Gastroesophageal sphincter (tissue), 3 donors: Measurements from ENCODE around the gene DCLK1.
A peak's percentile ranks its signal among the peaks of the same experiment; 100 is the strongest.

Experiments
- CTCF ChIP-seq, 4 experiments: fragments of 200-600 bp in 2 of 4; fragments of 450-650 bp in 2 of 4; sonication (generic) in 1 of 4; IDR thresholded peaks; one replicate each; pipeline ENCODE4 v1.5.1; 2017 to 2019; ENCODE audit warnings: antibody characterized with exemption in 4 of 4, mild to moderate bottlenecking in 2 of 4, moderate library complexity in 2 of 4
- EP300 ChIP-seq: sonication (generic); formaldehyde crosslinking; IDR thresholded peaks from one replicate; pipeline ENCODE4 v1.6.1; 2017; ENCODE audit warnings: antibody characterized with exemption, mild to moderate bottlenecking
- POLR2A ChIP-seq, 2 donors: fragments of 450-650 bp; IDR thresholded peaks; one replicate each; pipeline ENCODE4 v1.6.1; 2017; ENCODE audit warnings: antibody characterized with exemption in 2 of 2, mild to moderate bottlenecking in 2 of 2, moderate library complexity in 1 of 2
- POLR2AphosphoS5 ChIP-seq: sonication (generic); formaldehyde crosslinking; IDR thresholded peaks from one replicate; pipeline ENCODE4 v1.6.1; 2017; ENCODE audit warnings: antibody characterized with exemption

- TF ChIP-seq CTCF (IDR thresholded peaks at IDR 0.05) (no peak), POLR2A (IDR thresholded peaks at IDR 0.05) (no peak), EP300 (no peak), POLR2AphosphoS5 (peak; percentile 58)
Measured at GRCh38 chr13:35927567-35928021, 203.6 kb downstream of the DCLK1 start.
